Ascending aorta (tissue), 2 donors: ENCODE data around the gene SSPN. TPM values are rescaled to one million over a fixed set of nuclear protein-coding genes. Genes with fewer than 3 reads are reported as not detected.
A peak's percentile ranks its signal among the peaks of the same experiment; 100 is the strongest.

ENCODE experiments used
- DNase-seq, 2 donors: peaks; one replicate each; pipeline ENCODE4 v3.0.0-alpha.2; 2019; ENCODE audit warnings: low spot score in 2 of 2
- H3K27ac ChIP-seq, 2 donors: fragments of 200-600 bp; sonication (generic); one replicate each; pipeline ENCODE4 v1.5.1; 2016 to 2017; ENCODE audit warnings: mild to moderate bottlenecking in 1 of 2
- H3K27me3 ChIP-seq: fragments of 200-600 bp; sonication (generic); one replicate; pipeline ENCODE4 v1.5.1; 2017
- H3K36me3 ChIP-seq, 2 donors: fragments of 200-600 bp; sonication (generic); one replicate each; pipeline ENCODE4 v1.5.1; 2016
- H3K4me1 ChIP-seq, 2 donors: fragments of 200-600 bp; sonication (generic); one replicate each; pipeline ENCODE4 v1.5.1; 2016 to 2017; ENCODE audit warnings: mild to moderate bottlenecking in 1 of 2
- H3K4me3 ChIP-seq, 2 donors: fragments of 200-600 bp; sonication (generic); one replicate each; pipeline ENCODE4 v1.5.1; 2016 to 2017; ENCODE audit warnings: mild to moderate bottlenecking in 1 of 2
- H3K9me3 ChIP-seq, 2 donors: fragments of 200-600 bp; sonication (generic); one replicate each; pipeline ENCODE4 v1.5.1; 2016
- intact Hi-C: fragments of 100-400 bp; cut with DNase I; formaldehyde crosslinking; loops from one replicate; pipeline ENCODE4 v1.15.1; 2023
- total RNA-seq: library from RNA; depleted of rRNA; stranded (reverse); fragments of >200 nt; gene quantifications from one replicate; pipeline ENCODE4 v1.1.0, GENCODE V29; 2016
- TF ChIP-seq, protein P1 (sequence below), 3 experiments: fragments of 200-600 bp in 2 of 3; fragments of 450-650 bp in 1 of 3; sonication (generic) in 2 of 3; IDR thresholded peaks; one replicate each; pipeline ENCODE4 v1.5.1; 2016 to 2019; ENCODE audit warnings: antibody characterized with exemption in 3 of 3, mild to moderate bottlenecking in 1 of 3, moderate library complexity in 1 of 3

Gene SSPN
- total RNA-seq, 1 donor from 2014 or later: 56.3 TPM

DNA sequence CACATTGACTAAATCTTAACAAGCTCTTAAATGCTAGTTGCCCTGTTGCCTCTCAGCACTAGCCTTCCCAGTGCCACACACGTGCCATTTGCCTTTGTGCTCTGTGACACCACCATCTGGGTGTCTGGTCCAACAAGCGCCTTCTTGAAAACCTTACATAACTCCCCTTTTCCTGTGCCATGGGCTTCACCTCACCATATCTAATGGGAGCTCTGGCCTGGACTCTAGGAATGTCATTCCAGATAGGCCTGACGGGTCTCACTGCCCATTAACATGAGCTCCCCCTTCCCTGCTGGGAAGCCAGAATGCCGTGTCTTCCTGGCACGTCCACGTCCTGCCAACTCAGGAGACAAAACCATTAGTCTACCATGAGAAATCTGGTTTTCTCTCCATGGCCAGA lies 24.4 kb downstream of the SSPN start:
- intact Hi-C loops: no loop called here
- TF ChIP-seq, protein P1, sequence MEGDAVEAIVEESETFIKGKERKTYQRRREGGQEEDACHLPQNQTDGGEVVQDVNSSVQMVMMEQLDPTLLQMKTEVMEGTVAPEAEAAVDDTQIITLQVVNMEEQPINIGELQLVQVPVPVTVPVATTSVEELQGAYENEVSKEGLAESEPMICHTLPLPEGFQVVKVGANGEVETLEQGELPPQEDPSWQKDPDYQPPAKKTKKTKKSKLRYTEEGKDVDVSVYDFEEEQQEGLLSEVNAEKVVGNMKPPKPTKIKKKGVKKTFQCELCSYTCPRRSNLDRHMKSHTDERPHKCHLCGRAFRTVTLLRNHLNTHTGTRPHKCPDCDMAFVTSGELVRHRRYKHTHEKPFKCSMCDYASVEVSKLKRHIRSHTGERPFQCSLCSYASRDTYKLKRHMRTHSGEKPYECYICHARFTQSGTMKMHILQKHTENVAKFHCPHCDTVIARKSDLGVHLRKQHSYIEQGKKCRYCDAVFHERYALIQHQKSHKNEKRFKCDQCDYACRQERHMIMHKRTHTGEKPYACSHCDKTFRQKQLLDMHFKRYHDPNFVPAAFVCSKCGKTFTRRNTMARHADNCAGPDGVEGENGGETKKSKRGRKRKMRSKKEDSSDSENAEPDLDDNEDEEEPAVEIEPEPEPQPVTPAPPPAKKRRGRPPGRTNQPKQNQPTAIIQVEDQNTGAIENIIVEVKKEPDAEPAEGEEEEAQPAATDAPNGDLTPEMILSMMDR (IDR thresholded peaks at IDR 0.05): no peak
- Histone ChIP-seq H3K9me3 (no peaks in the 10 kb centered on the region), H3K27ac (no peak overlapping the region), H3K36me3 (no peaks in the 10 kb centered on the region), H3K4me1 (no peaks in the 10 kb centered on the region), H3K27me3 (no peaks in the 10 kb centered on the region), H3K4me3 (no peak overlapping the region)
- no peak for DNase-seq

DNA sequence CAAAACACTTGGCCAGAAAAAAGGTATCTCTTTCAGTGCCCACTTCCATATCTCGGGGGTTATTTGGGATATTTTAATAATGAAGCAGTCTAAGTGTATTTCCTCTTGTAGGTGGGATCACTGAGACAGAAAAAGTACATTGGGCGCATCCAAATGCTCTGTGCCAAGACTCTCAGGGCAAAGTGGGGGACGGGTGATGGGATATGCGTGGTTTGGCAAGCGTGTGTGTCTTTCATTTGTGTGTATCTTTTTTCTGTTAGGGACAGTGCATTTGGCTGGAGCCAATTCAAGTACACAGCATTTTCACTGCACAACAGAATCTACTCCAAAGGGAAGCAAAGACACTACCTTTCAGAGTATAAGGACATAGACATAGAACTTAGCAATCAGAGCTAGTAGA lies 29.3 kb downstream of the SSPN start:
- intact Hi-C loops: no loop called here
- H3K36me3 ChIP-seq: no peaks in the 10 kb centered on the region
- no peaks in the 10 kb centered on the region for H3K27me3 ChIP-seq
- H3K4me1 ChIP-seq: peaks cover 0 to 10% of the 10 kb centered on the region in 2 donors
- no peak for DNase-seq
- TF ChIP-seq, protein P1 (IDR thresholded peaks at IDR 0.05): no peak
- no peak overlapping the region for H3K27ac ChIP-seq
- no peaks in the 10 kb centered on the region for H3K9me3 ChIP-seq
- no peak overlapping the region for H3K4me3 ChIP-seq

DNA sequence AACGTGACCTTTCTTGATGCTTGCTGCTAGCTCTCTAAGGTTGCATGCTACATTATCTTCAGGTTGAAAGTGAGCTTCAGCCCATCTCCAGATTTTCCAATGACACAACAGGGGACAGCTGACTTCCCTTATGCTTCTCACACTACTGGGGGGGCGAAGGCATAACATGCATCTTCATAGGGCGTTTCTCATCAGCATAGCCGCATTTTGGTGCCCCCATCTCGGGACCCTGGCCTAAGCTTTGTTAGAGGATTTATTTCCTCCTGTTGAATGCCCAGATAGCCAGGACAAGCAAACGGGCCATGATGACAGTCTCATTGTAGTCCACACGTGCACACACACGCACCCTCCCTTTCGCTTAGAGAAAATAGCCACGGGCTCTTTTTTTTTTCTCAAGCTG lies 30.7 kb downstream of the SSPN start:
- H3K4me3 ChIP-seq: peak overlapping the region; percentile 66 to 76
- no peaks in the 10 kb centered on the region for H3K36me3 ChIP-seq
- peaks cover 0 to 10% of the 10 kb centered on the region in 2 donors for H3K4me1 ChIP-seq
- TF ChIP-seq, protein P1 (IDR thresholded peaks at IDR 0.05): no peak
- DNase-seq: no peak
- H3K27me3 ChIP-seq: no peaks in the 10 kb centered on the region
- no peaks in the 10 kb centered on the region for H3K9me3 ChIP-seq
- peak overlapping the region in 1 of 2 donors; percentile 47 for H3K27ac ChIP-seq
- intact Hi-C loops: no loop called here

DNA sequence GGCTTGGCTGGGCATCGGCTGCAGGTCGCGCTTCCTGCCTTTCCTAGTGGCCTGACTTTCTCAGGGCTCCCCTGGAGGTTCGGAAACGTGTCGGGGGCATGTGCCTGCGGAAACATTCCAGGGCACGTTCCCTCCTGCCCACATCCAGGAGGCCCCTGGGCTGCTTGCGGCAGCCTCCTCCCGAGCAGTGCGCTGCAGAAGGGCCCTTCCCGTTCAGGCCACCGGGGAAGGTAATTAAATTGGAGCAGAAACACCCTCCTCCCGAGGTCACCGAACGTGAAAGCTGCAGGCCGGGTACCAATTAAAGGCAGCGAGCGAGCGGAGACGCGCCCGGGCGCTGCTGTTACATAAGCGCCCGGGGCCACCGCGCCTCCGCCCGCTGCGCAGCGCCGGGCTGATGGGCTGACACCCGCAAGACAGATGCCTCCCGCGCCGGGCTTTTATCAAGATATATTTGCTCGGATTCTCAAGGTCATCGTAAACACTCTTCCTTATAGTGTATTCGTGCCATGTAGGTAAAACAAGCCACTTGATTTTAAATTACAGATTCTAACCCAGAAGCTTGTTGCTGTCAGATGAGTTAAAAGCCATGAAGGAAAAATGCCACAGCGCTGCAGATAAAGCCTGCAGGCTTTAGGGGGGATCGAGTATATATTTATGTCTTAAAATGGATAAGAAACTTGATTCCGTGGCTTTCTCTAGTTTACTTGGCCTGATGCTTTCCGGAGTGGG lies 31.4 kb downstream of the SSPN start:
- no peaks in the 10 kb centered on the region for H3K27me3 ChIP-seq
- no peaks in the 10 kb centered on the region for H3K9me3 ChIP-seq
- TF ChIP-seq, protein P1 (IDR thresholded peaks at IDR 0.05): no peak
- DNase-seq: no peak
- peaks cover 0 to 10% of the 10 kb centered on the region in 2 donors for H3K4me1 ChIP-seq
- peak overlapping the region; percentile 13 to 47 for H3K27ac ChIP-seq
- intact Hi-C loops: no loop called here
- peak overlapping the region; percentile 66 to 76 for H3K4me3 ChIP-seq
- no peaks in the 10 kb centered on the region for H3K36me3 ChIP-seq

DNA sequence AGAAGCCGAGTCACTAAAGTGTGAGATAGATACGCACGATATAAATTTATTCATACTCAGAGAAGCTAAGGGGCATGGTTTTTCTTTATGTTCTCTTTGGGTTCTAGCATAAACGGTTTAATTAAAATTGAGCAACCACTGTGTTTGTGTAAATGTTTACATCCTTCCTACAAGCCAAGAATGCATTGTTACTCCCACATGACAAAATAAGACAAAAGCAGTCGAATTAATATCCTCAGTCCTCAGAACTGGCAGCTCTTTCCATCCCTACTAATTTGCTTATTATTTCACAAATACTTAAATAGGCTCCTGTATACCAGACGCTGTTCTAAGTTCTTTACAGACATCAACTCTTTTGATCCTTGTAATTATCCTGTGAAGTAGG lies 32.0 kb downstream of the SSPN start:
- no peak for DNase-seq
- H3K27me3 ChIP-seq: no peaks in the 10 kb centered on the region
- H3K27ac ChIP-seq: no peak overlapping the region
- intact Hi-C loops: no loop called here
- H3K4me3 ChIP-seq: peak overlapping the region; percentile 66 to 76
- TF ChIP-seq, protein P1 (IDR thresholded peaks at IDR 0.05): no peak
- no peaks in the 10 kb centered on the region for H3K36me3 ChIP-seq
- H3K4me1 ChIP-seq: peaks cover 0 to 10% of the 10 kb centered on the region in 2 donors
- no peaks in the 10 kb centered on the region for H3K9me3 ChIP-seq
